Fibroblast of skin of left quadriceps (primary cell): ENCODE measurements around the gene SCTR.

Experiments used
- DNase-seq, 2 experiments: peaks; one replicate each; pipeline ENCODE4 v3.0.0-alpha.2; 2013; ENCODE audit warnings: low read depth in 2 of 2

The SCTR gene

GRCh38 chr2:119442850-119443249 lies 81.4 kb downstream of the SCTR start:
- no peak for DNase-seq

GRCh38 chr2:119442226-119442619 lies 82.1 kb downstream of the SCTR start:
- no peak for DNase-seq

- DNase-seq, result no peak
Measured at GRCh38 chr2:119441376-119442225, 82.7 kb downstream of the SCTR start.

- DNase-seq, result no peak
Measured at GRCh38 chr2:119440873-119441272, 83.4 kb downstream of the SCTR start.

- DNase-seq, result no peak
Measured at GRCh38 chr2:119440501-119440870, 83.8 kb downstream of the SCTR start.

- DNase-seq, result no peak
Measured at GRCh38 chr2:119439574-119440500, 84.4 kb downstream of the SCTR start.

GRCh38 chr2:119438726-119439284 lies 85.5 kb downstream of the SCTR start:
- no peak for DNase-seq

GRCh38 chr2:119438128-119438656 lies 86.1 kb downstream of the SCTR start:
- DNase-seq, result no peak

GRCh38 chr2:119436993-119437772 lies 87.1 kb downstream of the SCTR start:
- no peak for DNase-seq

GRCh38 chr2:119435953-119436297 lies 88.4 kb downstream of the SCTR start:
- no peak for DNase-seq

GRCh38 chr2:119435081-119435952 lies 89.0 kb downstream of the SCTR start:
- DNase-seq, result no peak

- DNase-seq, result no peak
Measured at GRCh38 chr2:119434664-119435063, 89.6 kb downstream of the SCTR start.

- DNase-seq, result no peak
Measured at GRCh38 chr2:119433636-119434327, 90.5 kb downstream of the SCTR start.

- DNase-seq, result no peak
Measured at GRCh38 chr2:119432851-119433522, 91.3 kb downstream of the SCTR start.

- DNase-seq, result no peak
Measured at GRCh38 chr2:119431976-119432850, 92.1 kb downstream of the SCTR start.

- DNase-seq, result peak; percentile 15 to 21
Measured at GRCh38 chr2:119431155-119431975, 92.9 kb downstream of the SCTR start, which contains the start of gene TMEM37. Gene TMEM37 (plus strand): TSS chr2:119431854. CDS start chr2:119431904, 50 bp downstream.

- DNase-seq, result no peak
Measured at GRCh38 chr2:119430023-119430498, 94.2 kb downstream of the SCTR start.
